GM18870 (cell line): ENCODE measurements around the gene MTOR.
A peak's percentile ranks its signal among the peaks of the same experiment; 100 is the strongest.
"Not testable (repeated sequence)": the region's sequence is repeated elsewhere in the genome, so short reads cannot be mapped to it uniquely, and the experiment has no call there.

Experiments
- ATAC-seq: cut with Tn5 transposase; IDR thresholded peaks from one replicate; pipeline ENCODE4 v1.9.1; 2021; ENCODE audit warnings: moderate library complexity; ENCODE audit not compliant: unreplicated experiment

Gene MTOR

GRCh38 chr1:11125931-11126330 is 136.4 kb downstream of the MTOR start:
- ATAC-seq: no peak

GRCh38 chr1:11124965-11125364 is 137.4 kb downstream of the MTOR start:
- no peak for ATAC-seq

GRCh38 chr1:11116318-11116717 is 146.0 kb downstream of the MTOR start:
- no peak for ATAC-seq

GRCh38 chr1:11114966-11115365 is 147.4 kb downstream of the MTOR start:
- no peak for ATAC-seq

GRCh38 chr1:11109047-11109760 is 153.1 kb downstream of the MTOR start:
- ATAC-seq: no peak

GRCh38 chr1:11107599-11107998 is 154.8 kb downstream of the MTOR start:
- ATAC-seq: no peak

GRCh38 chr1:11105586-11105985 is 156.8 kb downstream of the MTOR start:
- ATAC-seq: no peak

GRCh38 chr1:11101347-11101746 is 161.0 kb downstream of the MTOR start:
- no peak for ATAC-seq

- ATAC-seq: not testable (repeated sequence)
Observed at GRCh38 chr1:11100806-11101205, 161.5 kb downstream of the MTOR start.

- no peak for ATAC-seq
Observed at GRCh38 chr1:11100149-11100493, 162.2 kb downstream of the MTOR start.

GRCh38 chr1:11099310-11100148 is 162.8 kb downstream of the MTOR start, which contains the start of gene EXOSC10:
Gene EXOSC10 (minus strand): TSS chr1:11099869. CDS start chr1:11099831, 38 bp downstream.
- peak; percentile 65 for ATAC-seq

GRCh38 chr1:11098931-11099309 is 163.4 kb downstream of the MTOR start:
- peak; percentile 24 for ATAC-seq

GRCh38 chr1:11083784-11084183 is 178.6 kb downstream of the MTOR start:
- ATAC-seq: not testable (repeated sequence)

- ATAC-seq: no peak
Observed at GRCh38 chr1:11080931-11081330, 181.4 kb downstream of the MTOR start.

GRCh38 chr1:11078631-11079030 is 183.7 kb downstream of the MTOR start:
- ATAC-seq: no peak

GRCh38 chr1:11073398-11073797 is 189.0 kb downstream of the MTOR start:
- ATAC-seq: not testable (repeated sequence)

- ATAC-seq: no peak
Observed at GRCh38 chr1:11072216-11072917, 190.0 kb downstream of the MTOR start.

GRCh38 chr1:11071463-11072215 is 190.7 kb downstream of the MTOR start:
- ATAC-seq: no peak

- no peak for ATAC-seq
Observed at GRCh38 chr1:11070876-11071275, 191.5 kb downstream of the MTOR start.

GRCh38 chr1:11068600-11069473 is 193.5 kb downstream of the MTOR start:
- no peak for ATAC-seq
